Mesodermal cell (in vitro differentiated cells): Measurements from ENCODE around the gene NKIRAS2.

ENCODE experiments used
- H3K27ac ChIP-seq: 2 replicates; pipeline ENCODE4 v1.7.0; 2013; ENCODE audit warnings: mild to moderate bottlenecking, low read depth, low read length, moderate library complexity; ENCODE audit not compliant: severe bottlenecking
- H3K36me3 ChIP-seq: 2 replicates; pipeline ENCODE4 v1.7.1; 2013; ENCODE audit warnings: mild to moderate bottlenecking, low read length, moderate library complexity; ENCODE audit not compliant: control insufficient read depth, insufficient read depth
- H3K4me1 ChIP-seq: one replicate; pipeline ENCODE4 v1.7.1; 2013; ENCODE audit warnings: mild to moderate bottlenecking, low read length; ENCODE audit not compliant: insufficient read depth, control insufficient read depth, poor library complexity, severe bottlenecking
- H3K4me3 ChIP-seq: 2 replicates; pipeline ENCODE4 v1.7.0; 2013; ENCODE audit warnings: low read length, control low read depth, mild to moderate bottlenecking; ENCODE audit not compliant: insufficient read depth, poor library complexity, severe bottlenecking; ENCODE audit errors: extremely low read depth
- H3K9me3 ChIP-seq: 2 replicates; pipeline ENCODE4 v1.7.1; 2013; ENCODE audit warnings: mild to moderate bottlenecking, low read length, moderate library complexity; ENCODE audit not compliant: control insufficient read depth
- WGBS, 2 experiments: methylation state at CpG; one replicate each; pipeline ENCODE4 v1.1.5; 2013; ENCODE audit warnings: missing lambda C conversion rate in 2 of 2; ENCODE audit not compliant: insufficient coverage in 2 of 2; 5-methylcytosine and 5-hydroxymethylcytosine counted together

The NKIRAS2 gene

DNA sequence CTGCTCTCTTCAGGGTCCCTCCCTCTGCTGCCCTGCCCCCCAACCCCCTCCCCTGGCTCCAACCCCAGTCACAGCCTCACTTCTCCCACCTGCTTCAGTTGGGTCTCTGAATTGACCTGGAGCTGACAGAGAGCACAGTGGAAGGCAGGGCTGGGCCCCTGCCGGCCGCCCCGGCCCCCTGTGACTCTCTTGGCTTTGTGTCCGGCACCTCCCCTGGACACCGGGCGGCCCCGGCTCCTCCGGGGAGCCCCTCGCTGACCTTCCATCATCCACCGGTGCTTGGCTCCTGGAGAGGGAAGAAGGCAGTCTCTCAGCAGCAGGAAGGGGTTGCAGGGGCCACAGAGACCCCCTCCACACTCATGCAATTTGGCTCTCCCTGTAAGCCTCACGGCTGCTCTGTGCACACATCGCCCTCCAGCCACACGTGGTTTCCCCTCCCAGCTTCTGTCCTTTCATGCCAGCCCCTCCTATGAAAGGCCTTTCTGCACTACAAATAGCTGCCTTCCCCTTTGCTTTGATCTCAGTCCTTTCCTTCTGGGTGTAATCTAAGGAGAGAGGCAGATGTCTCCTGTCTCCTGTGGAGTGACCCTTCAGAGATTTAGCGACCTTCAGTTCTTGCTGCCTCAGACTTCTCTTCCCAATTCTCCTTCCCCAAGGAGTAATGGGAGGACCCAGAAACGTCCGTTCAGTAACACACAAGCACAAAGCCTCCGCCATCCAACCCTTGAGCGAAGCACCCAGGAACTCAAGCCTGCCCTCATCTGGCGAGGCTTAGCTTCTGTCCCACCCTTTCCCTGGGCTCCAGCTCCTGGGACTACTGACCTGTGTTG, 8.3 kb downstream of the NKIRAS2 start:
- WGBS, 2 experiments: 40 to 47% methylated on average over 11 to 16 of the region's 19 CpGs
- H3K36me3 ChIP-seq: peaks cover 21% of the 10 kb centered on the region
- H3K9me3 ChIP-seq: no peaks in the 10 kb centered on the region
- H3K4me3 ChIP-seq: no peak overlapping the region
- peaks cover 42% of the 10 kb centered on the region for H3K4me1 ChIP-seq
- no peak overlapping the region for H3K27ac ChIP-seq

- Histone ChIP-seq H3K4me3 (no peak overlapping the region), H3K4me1 (peaks cover 37% of the 10 kb centered on the region), H3K36me3 (peaks cover 15% of the 10 kb centered on the region), H3K27ac (no peak overlapping the region), H3K9me3 (no peaks in the 10 kb centered on the region)
- 71 to 95% methylated on average over 3 to 6 of the region's 7 CpGs for WGBS, 2 experiments
Measured at GRCh38 chr17:42028791-42029127, 8.9 kb downstream of the NKIRAS2 start.

DNA sequence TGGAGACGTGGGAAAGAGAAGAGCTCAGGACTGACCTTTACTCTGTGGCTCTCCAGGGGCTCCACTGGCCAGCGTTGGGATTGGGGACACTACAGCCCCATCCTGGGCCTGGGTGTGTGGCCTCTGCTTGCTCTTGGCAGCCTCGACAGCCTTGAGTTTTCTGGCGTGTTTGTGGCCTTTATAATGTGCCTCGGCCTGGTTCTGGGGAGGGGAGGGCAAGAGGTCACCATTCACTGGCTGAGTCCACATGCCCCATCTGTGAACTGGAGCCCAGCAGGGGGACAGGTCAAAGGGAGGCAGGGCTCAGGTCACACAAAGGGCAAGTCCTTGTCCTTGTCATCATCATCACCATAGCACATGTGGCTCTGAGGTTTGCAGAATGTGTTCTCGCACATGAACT, 11.7 kb downstream of the NKIRAS2 start:
- Histone ChIP-seq H3K36me3 (no peaks in the 10 kb centered on the region), H3K4me3 (no peak overlapping the region), H3K27ac (no peak overlapping the region), H3K4me1 (peaks cover 18% of the 10 kb centered on the region), H3K9me3 (no peaks in the 10 kb centered on the region)
- WGBS, 2 experiments: 78 to 82% methylated on average over 3 to 5 of the region's 6 CpGs

DNA sequence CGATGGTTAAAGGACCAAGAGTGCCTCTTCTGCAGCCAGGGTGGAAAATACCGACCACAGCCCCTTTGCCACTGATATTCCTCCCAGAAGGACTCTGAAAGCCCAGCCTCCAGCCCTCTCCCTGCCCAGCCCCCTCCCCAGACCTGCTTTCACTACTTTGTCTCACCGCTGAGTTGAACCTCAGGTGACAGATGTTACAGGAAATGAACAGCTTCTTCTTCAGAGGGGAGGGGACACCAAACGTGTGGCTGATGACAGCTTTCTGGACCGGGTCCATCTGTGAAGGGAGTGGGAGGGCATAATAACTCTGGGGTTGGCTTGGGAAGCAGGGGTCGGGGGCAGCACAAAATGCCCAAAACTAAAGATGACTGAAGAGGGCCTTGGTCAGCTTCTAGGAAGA, 14.2 kb downstream of the NKIRAS2 start:
- WGBS, 2 experiments: 52 to 58% methylated on average over 4 to 6 of the region's 6 CpGs
- H3K4me1 ChIP-seq: no peaks in the 10 kb centered on the region
- no peaks in the 10 kb centered on the region for H3K9me3 ChIP-seq
- no peak overlapping the region for H3K4me3 ChIP-seq
- no peak overlapping the region for H3K27ac ChIP-seq
- H3K36me3 ChIP-seq: no peaks in the 10 kb centered on the region

DNA sequence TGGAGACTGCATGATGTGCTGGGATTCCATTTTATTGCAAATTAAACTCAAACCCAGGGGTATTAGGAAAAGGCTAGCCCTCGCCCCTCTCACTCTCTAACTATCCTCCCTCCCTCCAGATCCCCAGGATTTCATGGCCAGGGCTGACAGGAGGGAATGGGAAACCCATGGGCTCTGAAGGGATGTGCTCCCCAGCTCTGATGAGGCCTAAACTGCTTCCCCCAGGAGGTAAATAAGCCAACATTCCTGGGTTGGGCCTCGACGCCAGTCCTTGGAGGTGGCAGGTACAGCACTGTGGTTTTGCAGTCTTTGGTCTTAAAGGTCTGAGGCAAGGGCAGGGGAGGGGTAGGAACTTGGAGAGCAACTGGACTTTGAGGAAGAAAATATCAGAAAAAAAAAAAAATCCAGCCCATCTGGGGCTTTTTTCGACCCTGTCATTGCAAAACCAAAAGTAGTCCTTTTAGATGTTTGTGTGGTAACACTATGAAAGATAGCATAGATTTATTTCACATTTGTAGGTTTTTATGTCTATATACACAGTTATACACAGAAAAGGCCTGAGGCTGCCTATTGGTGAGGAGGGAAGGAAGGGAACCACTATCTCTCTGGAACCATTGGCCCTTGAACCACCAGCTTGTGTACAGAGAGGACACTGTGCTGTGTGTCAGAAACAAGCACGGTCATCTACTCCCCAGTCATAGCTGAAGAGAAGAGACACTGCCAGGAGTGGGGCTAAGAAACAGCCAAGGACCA, 18.5 kb downstream of the NKIRAS2 start:
- H3K4me1 ChIP-seq: no peaks in the 10 kb centered on the region
- 62% methylated on average over 2 to 4 of the region's 5 CpGs for WGBS, 2 experiments
- no peak overlapping the region for H3K27ac ChIP-seq
- no peaks in the 10 kb centered on the region for H3K36me3 ChIP-seq
- no peaks in the 10 kb centered on the region for H3K9me3 ChIP-seq
- H3K4me3 ChIP-seq: no peak overlapping the region

DNA sequence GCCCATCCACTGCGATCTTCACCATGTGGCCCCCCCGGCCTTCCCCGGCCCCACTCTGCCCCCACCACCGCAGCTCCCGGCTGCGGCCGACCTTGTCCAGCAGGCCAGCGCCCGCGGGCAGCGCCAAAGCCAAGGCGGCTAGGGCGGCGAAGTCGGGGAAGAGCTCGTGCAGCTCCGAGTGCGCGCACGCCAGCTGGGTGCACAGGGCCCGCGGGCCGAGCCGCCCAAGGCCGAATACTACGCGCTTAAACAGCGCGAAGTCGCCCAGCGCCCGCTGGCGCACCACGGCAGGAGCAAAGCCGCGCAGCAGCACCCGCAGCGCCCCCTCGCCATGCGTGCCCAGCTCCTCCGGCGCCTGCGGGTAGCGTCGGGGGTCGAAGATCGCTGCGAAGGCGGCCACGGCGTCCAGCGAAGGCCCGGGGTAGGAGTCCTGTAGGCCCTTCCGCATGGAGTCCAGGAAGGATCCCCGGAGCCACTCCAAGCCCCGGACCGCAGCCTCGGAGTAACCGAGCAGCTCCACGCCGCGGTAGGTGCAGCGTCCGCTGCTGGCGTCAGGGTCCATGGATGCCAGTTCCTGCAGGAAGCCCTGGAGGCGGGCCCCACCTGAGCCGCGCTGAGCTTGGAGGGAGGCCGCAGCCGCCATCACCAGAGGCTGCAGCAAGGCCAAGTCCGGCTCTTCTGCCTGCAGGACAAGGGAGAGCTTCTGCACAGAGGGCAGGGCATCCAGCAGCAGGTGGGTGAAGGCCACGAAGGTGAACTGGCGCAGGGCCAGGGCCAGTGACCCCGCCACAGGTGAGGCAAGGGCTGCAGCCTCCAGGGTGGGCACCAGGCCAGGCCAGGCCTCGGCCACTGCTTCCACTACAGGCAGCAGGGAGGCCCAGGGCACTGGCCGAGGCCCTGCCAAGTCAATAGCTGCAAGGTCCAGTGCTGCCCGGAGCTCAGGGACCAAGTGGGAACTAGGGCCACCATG, 20.2 kb downstream of the NKIRAS2 start:
- no peaks in the 10 kb centered on the region for H3K9me3 ChIP-seq
- H3K36me3 ChIP-seq: no peaks in the 10 kb centered on the region
- no peak overlapping the region for H3K27ac ChIP-seq
- H3K4me1 ChIP-seq: no peaks in the 10 kb centered on the region
- no peak overlapping the region for H3K4me3 ChIP-seq
- 96 to 97% methylated on average over 68 to 71 of the region's 77 CpGs for WGBS, 2 experiments

DNA sequence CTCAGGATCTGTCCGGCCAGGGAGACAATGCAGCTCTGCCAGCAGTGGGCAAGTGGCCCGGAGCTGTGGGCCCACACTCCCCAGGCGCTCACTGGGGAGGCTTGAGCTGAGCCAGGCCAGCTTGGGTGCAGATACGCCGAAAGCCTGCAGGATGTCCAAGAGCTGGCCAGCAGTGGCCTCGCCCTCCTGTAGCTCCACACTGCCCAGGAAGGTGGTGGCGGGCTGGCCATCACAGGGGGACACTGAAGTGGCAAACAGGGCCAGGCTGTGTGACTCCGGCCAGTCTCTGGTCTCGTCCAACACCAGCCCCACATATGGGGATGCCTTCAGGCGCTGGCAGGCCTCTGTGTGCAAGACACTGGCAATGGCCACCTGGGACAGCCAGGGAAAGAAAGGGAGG, 20.9 kb downstream of the NKIRAS2 start:
- H3K4me3 ChIP-seq: no peak overlapping the region
- H3K36me3 ChIP-seq: no peaks in the 10 kb centered on the region
- H3K9me3 ChIP-seq: no peaks in the 10 kb centered on the region
- no peak overlapping the region for H3K27ac ChIP-seq
- WGBS, 2 experiments: 93 to 98% methylated on average over 9 of the region's 10 CpGs
- H3K4me1 ChIP-seq: no peaks in the 10 kb centered on the region

GRCh38 chr17:42041619-42042018, 21.7 kb downstream of the NKIRAS2 start:
- H3K4me3 ChIP-seq: no peak overlapping the region
- H3K4me1 ChIP-seq: no peaks in the 10 kb centered on the region
- no peak overlapping the region for H3K27ac ChIP-seq
- no peaks in the 10 kb centered on the region for H3K36me3 ChIP-seq
- H3K9me3 ChIP-seq: no peaks in the 10 kb centered on the region

DNA sequence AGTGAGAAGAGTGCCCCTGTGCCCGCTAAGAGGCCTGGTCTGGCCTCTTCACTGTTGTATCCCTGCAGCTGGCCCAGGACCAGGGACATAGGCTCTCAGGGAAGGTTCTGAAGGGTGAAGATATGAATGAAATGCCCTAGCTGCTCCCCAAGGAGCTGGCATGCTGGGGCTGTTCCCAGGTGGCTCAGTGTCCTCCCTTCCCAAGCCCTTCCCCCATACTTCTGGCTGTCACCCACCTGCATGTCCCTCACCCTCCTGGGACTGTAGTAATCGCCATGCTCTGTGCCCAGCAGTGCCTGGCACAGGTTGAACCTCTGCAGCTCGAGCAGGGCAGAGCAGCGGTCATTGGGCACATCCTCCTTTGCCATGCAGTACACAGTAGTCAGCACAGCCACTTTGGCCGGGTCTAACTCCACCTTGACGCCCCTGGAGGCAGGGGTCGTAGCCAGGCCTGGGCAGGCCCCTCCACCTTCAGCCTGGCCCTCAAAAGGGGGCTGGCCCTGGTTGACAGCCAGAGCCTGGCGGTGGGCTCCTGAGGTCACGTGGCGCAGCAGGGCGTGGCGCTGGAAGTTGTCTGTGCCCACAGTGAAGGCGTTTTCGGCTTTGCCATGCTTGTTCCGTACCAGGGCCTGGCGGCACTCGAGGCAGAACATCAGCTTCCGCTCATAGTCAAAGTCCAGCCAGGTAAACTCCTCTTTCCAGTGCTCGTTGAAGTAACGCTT, 22.9 kb downstream of the NKIRAS2 start:
- 95% methylated on average over 18 to 20 of the region's 20 CpGs for WGBS, 2 experiments
- Histone ChIP-seq H3K27ac (no peak overlapping the region), H3K9me3 (no peaks in the 10 kb centered on the region), H3K4me3 (no peak overlapping the region), H3K4me1 (no peaks in the 10 kb centered on the region), H3K36me3 (no peaks in the 10 kb centered on the region)

- H3K36me3 ChIP-seq: no peaks in the 10 kb centered on the region
- peaks cover 6% of the 10 kb centered on the region for H3K4me1 ChIP-seq
- no peak overlapping the region for H3K4me3 ChIP-seq
- 86 to 92% methylated on average over 1 of the region's 1 CpG for WGBS, 2 experiments
- no peak overlapping the region for H3K27ac ChIP-seq
- no peaks in the 10 kb centered on the region for H3K9me3 ChIP-seq
Measured at GRCh38 chr17:42045719-42046118, 25.8 kb downstream of the NKIRAS2 start.
